PFSK-1 (cell line): ENCODE measurements around the gene VENTX.

Experiments
- POLR2AphosphoS5 ChIP-seq: IDR thresholded peaks from 2 replicates; pipeline ENCODE4 v1.6.1; 2012; ENCODE audit warnings: low read depth, mild to moderate bottlenecking, control low read depth, low read length, moderate library complexity
- SIN3A ChIP-seq: IDR thresholded peaks from 2 replicates; pipeline ENCODE4 v1.6.1; 2012; ENCODE audit warnings: mild to moderate bottlenecking, low read length, moderate library complexity, borderline replicate concordance; ENCODE audit not compliant: insufficient read depth

GRCh38 chr10:133205146-133205545, 32.5 kb upstream of the VENTX start:
- TF ChIP-seq SIN3A (no peak), POLR2AphosphoS5 (no peak)
